SK-N-MC (cell line): ENCODE measurements around the gene RTKN2.
A peak's percentile ranks its signal among the peaks of the same experiment; 100 is the strongest.
"Not testable (repeated sequence)": the region's sequence is repeated elsewhere in the genome, so short reads cannot be mapped to it uniquely, and the experiment has no call there.

Experiments used
- DNase-seq: peaks from one replicate; pipeline ENCODE4 v3.0.0-alpha.2; 2011; ENCODE audit warnings: low read depth, low spot score
- H3K27ac ChIP-seq: fragments of 200-600 bp; sonication (generic); 2 replicates; pipeline ENCODE4 v1.5.1; 2016; ENCODE audit warnings: mixed run types
- H3K36me3 ChIP-seq: fragments of 200-600 bp; sonication (generic); 2 replicates; pipeline ENCODE4 v1.6.1; 2017; ENCODE audit warnings: antibody characterized with exemption, low read length, mixed read lengths; ENCODE audit not compliant: insufficient read depth
- H3K4me3 ChIP-seq: fragments of 200-600 bp; sonication (generic); 2 replicates; pipeline ENCODE4 v1.5.1; 2016
- H3K9ac ChIP-seq: fragments of 200-600 bp; sonication (generic); 2 replicates; pipeline ENCODE4 v1.8.0; 2017; ENCODE audit warnings: mixed run types, mixed read lengths; ENCODE audit not compliant: insufficient read length
- H3K9me3 ChIP-seq: fragments of 200-600 bp; sonication (generic); 2 replicates; pipeline ENCODE4 v1.6.1; 2017; ENCODE audit warnings: low read depth, mild to moderate bottlenecking, antibody characterized with exemption, low read length, moderate library complexity, mixed read lengths
- EZH2 ChIP-seq: fragments of 200-600 bp; sonication (generic); IDR thresholded peaks from one replicate; pipeline ENCODE4 v1.6.1; 2017; ENCODE audit warnings: antibody characterized with exemption
- FOXP2 ChIP-seq: optimal IDR thresholded peaks from 2 replicates; pipeline ENCODE3; 2011; ENCODE audit warnings: mild to moderate bottlenecking, moderate library complexity; ENCODE audit not compliant: insufficient read depth; ENCODE audit errors: extremely low read length, control extremely low read depth
- POLR2AphosphoS5 ChIP-seq: IDR thresholded peaks from 2 replicates; pipeline ENCODE4 v1.6.1; 2012; ENCODE audit warnings: mild to moderate bottlenecking, low read depth, low read length, borderline replicate concordance

Gene RTKN2

DNA sequence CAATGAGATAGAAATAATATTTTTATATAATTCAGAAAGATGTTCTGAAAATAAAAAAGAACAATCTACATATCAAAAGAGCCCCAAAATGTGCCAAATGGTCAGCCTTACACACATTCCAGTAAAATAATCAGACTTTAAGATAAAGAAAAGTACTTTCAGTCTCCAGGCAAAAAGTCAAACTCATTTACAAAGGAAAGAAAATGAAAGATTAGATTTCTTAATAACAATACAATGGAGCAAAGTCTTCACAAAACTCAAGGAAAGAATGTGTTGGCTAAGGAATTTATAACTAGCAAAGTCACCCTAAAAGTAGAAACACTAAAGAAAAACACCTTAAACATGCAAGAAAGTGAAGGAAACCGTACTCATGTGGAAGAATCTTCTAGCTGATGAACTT, 16.6 kb downstream of the RTKN2 start:
- Histone ChIP-seq H3K4me3 (no peak overlapping the region), H3K9me3 (no peaks in the 10 kb centered on the region), H3K27ac (no peak overlapping the region), H3K9ac (no peak overlapping the region), H3K36me3 (peaks cover 9% of the 10 kb centered on the region)
- no peak for DNase-seq
- TF ChIP-seq FOXP2 (no peak), EZH2 (no peak), POLR2AphosphoS5 (no peak)

DNA sequence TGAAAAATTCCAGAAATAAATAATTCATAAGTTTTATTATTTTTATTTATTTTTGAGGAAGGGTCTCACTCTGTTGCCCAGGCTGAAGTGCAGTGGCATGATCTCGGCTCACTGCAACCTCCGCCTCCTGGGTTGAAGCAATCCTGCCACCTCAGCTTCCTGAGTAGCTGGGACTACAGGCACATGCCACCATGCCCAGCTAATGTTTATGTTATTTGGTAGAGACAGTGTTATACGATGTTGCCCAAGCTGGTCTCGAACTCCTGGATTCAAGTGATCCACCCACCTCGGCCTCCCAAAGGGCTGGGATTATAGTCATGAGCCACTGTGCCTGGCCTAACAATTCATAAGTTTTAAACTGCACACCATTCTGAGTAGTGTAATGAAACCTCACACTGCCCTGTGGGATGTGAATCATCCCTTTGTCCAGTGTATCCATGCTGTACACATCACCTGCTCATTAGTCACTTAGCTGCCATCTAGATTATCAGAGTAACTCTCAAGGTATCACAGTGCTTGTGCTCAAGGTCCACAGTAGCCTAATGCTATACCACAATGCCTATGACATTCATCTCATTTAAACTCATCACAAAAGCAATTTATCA, 17.9 kb downstream of the RTKN2 start:
- no peak for DNase-seq
- no peaks in the 10 kb centered on the region for H3K9me3 ChIP-seq
- H3K27ac ChIP-seq, result no peak overlapping the region
- 0 out of 2 replicates have a peak, but pooled peaks cover 3% of the 10 kb centered on the region for H3K36me3 ChIP-seq
- no peak overlapping the region for H3K4me3 ChIP-seq
- TF ChIP-seq POLR2AphosphoS5, result no peak
- no peak for TF ChIP-seq EZH2
- no peak for TF ChIP-seq FOXP2
- H3K9ac ChIP-seq, result no peak overlapping the region

DNA sequence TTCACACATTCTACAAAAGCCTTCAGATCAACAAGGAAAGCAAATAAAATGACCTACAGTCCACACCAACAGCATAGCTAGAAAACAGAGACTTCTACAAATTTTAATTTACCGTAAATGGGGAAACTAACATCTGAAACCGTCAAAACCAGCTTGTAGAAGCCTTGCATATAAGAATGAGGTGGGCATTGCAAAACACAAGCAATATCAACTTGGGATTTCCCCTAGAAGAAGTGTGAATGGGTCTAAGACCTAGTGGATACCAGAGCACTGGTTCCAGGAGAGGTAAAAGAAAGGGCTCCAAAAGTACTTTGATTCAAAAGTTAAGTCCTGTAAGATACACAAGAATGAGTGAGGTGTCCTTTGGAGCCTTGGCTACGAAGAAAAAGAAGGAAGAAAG, 18.7 kb downstream of the RTKN2 start:
- Histone ChIP-seq H3K4me3 (no peak overlapping the region), H3K36me3 (0 out of 2 replicates have a peak, but pooled peaks cover 3% of the 10 kb centered on the region), H3K27ac (no peak overlapping the region), H3K9ac (no peak overlapping the region), H3K9me3 (no peaks in the 10 kb centered on the region)
- no peak for DNase-seq
- TF ChIP-seq EZH2 (no peak), FOXP2 (no peak), POLR2AphosphoS5 (no peak)

DNA sequence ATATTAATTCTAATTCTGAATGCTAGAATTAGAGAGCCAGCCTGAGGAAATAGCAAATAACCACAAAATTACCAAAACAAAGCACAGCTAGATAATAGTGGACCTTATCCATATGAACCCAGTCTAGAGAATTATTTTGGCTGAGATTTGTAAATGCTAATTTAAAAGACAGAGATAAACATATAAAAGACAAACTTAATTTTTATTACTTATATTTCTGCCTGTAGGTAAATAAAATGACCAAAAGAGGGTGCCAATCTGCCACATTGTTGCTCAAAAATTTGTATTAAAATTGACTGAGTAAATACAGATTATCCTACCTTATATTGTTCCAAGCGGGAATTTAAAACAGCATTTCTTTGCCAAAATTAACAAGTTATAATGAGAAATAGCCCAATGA, 20.2 kb downstream of the RTKN2 start:
- Histone ChIP-seq H3K4me3 (peak overlapping the region; percentile 30; the same call in 1 of the 2 replicates), H3K9ac (no peak overlapping the region), H3K27ac (no peak overlapping the region; the same call in 1 of the 2 replicates), H3K9me3 (no peaks in the 10 kb centered on the region), H3K36me3 (no peaks in the 10 kb centered on the region)
- DNase-seq, result no peak
- no peak for TF ChIP-seq POLR2AphosphoS5
- no peak for TF ChIP-seq EZH2
- TF ChIP-seq FOXP2, result no peak

DNA sequence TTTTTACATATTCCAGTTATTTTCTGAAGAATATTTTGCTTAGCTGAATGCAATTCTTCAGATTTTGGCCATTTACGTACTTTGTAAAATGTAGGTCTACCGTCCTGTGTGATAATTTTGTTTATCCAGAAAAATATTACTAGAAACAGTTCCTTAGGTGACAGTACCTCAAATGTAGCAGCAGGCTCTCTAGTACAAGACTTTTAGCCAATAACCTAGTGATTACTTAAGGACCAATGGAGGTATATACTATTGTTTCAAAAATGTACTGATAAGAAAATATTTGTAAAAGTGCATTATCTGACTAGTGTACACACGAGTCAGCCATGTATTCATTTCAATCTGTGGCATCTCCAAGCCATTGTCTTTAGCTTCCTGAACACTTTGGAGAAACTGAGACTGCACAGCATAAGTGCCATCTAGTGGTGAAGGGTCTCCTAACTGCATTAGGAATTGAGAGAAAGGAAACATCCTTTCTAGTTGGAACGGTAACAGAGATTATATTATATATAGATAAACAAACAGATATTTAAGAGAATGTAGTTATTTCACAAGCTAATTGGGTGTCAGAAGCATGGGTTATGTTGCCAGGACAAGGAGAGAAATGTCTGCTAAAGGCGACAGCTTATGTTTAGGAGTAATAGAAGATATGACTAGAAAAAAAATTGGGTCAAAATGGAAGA, 23.7 kb downstream of the RTKN2 start:
- Histone ChIP-seq H3K9me3 (no peaks in the 10 kb centered on the region), H3K4me3 (peak overlapping the region; percentile 36; the same call in 1 of the 2 replicates), H3K27ac (peak overlapping the region; percentile 80), H3K36me3 (no peaks in the 10 kb centered on the region), H3K9ac (no peak overlapping the region)
- DNase-seq, result peak; percentile 66
- no peak for TF ChIP-seq POLR2AphosphoS5
- TF ChIP-seq FOXP2, result no peak
- TF ChIP-seq EZH2, result no peak

DNA sequence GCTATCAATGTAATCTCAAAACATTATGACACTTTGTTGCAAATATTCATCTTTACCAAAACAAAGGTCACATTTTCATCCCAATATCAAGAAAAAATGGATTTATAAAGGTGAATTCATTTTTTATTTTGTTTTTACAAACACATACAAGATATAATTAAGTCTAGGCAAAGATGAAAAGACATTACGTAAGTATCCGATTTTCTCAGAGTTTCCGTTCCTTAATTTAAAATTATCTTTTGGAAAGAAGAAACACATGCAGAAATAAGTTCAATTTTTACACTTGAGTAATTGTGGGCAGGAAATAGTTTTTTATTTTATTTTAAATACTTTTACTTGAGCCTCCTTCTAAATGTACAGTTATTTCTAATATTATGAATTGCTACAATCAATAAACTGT, 24.6 kb downstream of the RTKN2 start:
- Histone ChIP-seq H3K36me3 (no peaks in the 10 kb centered on the region), H3K9me3 (no peaks in the 10 kb centered on the region), H3K9ac (no peak overlapping the region), H3K4me3 (no peak overlapping the region), H3K27ac (peak overlapping the region; percentile 57; the same call in 1 of the 2 replicates)
- DNase-seq, result no peak
- no peak for TF ChIP-seq EZH2
- TF ChIP-seq POLR2AphosphoS5, result no peak
- TF ChIP-seq FOXP2, result no peak

DNA sequence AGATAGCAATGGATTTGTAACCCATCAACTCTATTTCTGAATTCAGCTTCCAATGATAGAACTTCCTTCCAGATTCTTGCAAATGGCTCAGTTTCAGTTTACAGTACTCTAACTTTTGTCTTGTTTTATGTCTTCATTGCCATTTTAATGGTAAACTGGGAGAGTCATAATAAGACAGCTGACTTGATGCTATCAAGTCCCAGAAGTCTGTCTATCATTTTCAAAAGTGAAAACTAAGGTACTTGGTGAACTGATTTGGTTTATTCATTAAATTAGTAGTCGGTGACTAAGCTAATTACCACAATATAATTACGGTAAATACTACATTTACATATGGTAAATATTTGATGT, 25.0 kb downstream of the RTKN2 start:
- Histone ChIP-seq H3K36me3 (no peaks in the 10 kb centered on the region), H3K4me3 (no peak overlapping the region), H3K9ac (no peak overlapping the region), H3K27ac (peak overlapping the region; percentile 46; the same call in 1 of the 2 replicates), H3K9me3 (no peaks in the 10 kb centered on the region)
- TF ChIP-seq FOXP2 (no peak), POLR2AphosphoS5 (no peak), EZH2 (no peak)
- no peak for DNase-seq

DNA sequence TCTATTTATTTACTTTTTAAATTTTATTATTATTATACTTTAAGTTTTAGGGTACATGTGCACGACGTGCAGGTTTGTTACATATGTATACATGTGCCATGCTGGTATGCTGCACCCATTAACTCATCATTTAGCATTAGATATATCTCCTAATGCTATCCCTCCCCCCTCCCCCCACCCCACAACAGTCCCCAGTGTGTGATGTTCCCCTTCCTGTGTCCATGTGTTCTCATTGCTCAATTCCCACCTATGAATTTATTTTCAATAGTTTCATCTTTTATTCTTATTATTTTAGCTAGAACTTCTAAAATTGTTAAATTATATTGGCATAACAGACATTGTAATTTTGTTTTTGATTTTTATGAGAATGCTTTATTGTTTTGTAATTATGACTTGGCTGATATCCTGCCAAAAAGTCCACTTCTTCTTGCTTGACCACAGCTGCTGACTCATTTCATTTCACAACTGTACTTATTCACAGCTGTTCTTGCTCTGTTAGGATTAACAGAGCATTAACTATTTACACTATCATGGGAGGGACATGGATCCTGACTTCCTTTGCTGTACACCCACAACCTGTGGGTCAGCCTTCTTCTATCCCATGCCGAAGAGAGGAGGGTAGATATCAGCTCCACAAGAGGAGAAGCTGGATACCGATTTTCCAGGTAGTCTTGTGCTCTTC, 25.5 kb downstream of the RTKN2 start:
- not testable (repeated sequence) for H3K9ac ChIP-seq, H3K4me3 ChIP-seq, DNase-seq, H3K9me3 ChIP-seq, H3K36me3 ChIP-seq
- peak overlapping the region; percentile 46; the same call in 1 of the 2 replicates for H3K27ac ChIP-seq

DNA sequence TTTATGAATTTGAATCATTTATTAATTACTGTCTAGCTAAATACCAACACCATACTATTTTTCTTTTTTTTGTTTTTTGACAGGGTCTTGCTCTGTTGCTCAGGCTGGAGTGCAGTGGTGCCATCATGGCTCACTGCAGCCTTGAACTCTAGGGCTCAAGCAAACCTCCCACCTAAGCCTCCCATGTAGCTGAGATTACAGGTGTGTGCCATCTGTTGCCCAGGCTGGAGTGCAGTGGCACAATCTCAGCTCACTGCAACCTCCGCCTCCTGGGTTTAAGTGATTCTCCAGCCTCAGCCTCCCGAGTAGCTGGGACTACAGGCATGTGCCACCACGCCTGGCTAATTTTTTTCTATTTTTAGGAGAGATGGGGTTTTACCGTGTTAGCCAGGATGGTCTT, 27.1 kb downstream of the RTKN2 start:
- H3K9ac ChIP-seq, H3K4me3 ChIP-seq, DNase-seq, H3K9me3 ChIP-seq, H3K36me3 ChIP-seq: not testable (repeated sequence)
- H3K27ac ChIP-seq, result peak overlapping the region; percentile 90; the same call in 1 of the 2 replicates
